GM12872 (cell line): ENCODE measurements around the gene SMARCC2.

Source experiments
- TF ChIP-seq, protein P1 (sequence below): IDR thresholded peaks from 3 replicates; pipeline ENCODE4 v1.5.1; 2011; ENCODE audit warnings: low read depth, mild to moderate bottlenecking, low read length, moderate library complexity; ENCODE audit not compliant: insufficient read depth

Gene SMARCC2

DNA sequence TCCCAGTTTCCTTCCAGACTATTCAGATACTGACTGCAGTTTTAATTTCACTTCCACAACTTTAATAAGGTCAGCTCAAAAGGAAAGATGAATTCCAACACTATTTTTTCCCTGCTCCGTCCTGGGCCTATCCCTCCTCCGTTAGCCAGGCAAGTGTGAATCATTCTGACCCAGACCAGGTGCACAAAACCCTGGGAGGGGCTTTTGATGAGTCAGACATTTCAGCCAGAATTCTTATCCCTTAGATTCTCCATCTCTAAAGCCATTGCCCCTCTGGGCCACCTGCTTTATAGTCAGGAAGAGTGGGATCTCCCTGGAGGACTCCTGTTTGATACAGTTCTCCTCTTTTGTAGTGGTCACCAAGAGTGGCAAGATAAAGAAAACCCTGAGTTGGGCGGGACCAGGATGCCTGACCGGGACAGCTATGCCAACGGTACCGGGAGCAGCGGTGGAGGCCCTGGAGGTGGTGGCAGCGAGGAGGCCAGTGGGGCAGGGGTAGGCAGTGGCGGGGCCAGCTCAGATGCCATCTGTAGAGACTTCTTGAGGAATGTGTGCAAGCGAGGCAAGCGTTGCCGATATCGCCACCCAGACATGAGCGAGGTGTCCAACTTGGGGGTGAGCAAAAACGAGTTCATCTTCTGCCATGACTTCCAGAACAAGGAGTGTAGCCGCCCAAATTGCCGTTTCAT, 69.0 kb downstream of the SMARCC2 start:
- TF ChIP-seq, protein P1, sequence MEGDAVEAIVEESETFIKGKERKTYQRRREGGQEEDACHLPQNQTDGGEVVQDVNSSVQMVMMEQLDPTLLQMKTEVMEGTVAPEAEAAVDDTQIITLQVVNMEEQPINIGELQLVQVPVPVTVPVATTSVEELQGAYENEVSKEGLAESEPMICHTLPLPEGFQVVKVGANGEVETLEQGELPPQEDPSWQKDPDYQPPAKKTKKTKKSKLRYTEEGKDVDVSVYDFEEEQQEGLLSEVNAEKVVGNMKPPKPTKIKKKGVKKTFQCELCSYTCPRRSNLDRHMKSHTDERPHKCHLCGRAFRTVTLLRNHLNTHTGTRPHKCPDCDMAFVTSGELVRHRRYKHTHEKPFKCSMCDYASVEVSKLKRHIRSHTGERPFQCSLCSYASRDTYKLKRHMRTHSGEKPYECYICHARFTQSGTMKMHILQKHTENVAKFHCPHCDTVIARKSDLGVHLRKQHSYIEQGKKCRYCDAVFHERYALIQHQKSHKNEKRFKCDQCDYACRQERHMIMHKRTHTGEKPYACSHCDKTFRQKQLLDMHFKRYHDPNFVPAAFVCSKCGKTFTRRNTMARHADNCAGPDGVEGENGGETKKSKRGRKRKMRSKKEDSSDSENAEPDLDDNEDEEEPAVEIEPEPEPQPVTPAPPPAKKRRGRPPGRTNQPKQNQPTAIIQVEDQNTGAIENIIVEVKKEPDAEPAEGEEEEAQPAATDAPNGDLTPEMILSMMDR: no peak

DNA sequence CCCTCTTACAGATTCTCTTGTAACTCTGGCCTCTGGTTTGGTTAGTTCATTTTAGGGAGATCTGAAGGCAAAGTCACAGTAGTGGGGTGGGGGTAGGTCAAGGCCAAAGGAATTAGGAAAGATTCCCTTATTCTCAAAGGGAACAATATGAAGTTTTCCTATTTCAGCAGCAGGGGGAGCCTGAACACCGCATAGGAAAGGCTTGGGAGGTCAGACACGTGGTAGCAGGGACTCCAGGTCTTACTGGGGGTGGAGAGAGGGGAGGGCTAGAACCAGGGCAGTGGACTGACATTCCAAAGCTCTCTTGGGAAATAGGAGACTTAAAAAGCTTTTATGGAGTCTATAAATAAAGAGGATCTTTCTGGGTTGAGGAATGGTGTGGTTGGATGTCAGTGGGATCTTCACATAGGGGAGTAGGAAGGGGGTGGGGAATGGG, 69.9 kb downstream of the SMARCC2 start:
- TF ChIP-seq, protein P1: peak; percentile 70

DNA sequence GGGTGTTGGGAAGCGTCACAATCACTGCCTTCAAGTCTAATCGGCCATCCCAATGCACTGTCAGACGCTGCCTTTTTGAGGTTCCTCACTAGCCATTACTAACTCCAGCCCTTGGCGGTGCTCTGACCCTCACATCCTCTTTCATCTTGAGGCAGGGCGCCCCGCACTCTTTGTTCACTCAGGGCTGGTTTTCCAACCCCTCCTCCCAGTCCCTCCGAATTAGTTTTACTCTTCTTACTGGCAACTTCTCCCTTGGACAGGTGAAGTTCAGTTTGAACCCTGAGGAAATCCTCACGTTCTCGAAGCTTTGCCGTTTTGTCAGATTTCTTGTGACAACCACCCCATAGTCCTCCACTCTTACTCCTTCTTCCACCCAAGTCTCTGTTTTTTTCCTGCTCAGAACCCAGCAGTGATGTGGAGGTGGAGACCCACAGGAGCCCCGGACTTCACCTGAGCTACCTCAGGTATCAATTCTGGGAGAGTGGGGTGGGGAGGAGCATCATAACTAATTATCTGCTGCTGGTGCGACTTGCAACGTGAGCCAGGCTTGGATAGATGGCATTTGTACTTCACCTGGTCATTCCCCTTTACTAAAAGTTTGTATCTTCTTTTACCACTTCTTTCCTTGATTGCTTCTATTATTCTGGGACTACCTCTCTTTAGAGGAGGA, 70.5 kb downstream of the SMARCC2 start:
- TF ChIP-seq, protein P1: no peak

DNA sequence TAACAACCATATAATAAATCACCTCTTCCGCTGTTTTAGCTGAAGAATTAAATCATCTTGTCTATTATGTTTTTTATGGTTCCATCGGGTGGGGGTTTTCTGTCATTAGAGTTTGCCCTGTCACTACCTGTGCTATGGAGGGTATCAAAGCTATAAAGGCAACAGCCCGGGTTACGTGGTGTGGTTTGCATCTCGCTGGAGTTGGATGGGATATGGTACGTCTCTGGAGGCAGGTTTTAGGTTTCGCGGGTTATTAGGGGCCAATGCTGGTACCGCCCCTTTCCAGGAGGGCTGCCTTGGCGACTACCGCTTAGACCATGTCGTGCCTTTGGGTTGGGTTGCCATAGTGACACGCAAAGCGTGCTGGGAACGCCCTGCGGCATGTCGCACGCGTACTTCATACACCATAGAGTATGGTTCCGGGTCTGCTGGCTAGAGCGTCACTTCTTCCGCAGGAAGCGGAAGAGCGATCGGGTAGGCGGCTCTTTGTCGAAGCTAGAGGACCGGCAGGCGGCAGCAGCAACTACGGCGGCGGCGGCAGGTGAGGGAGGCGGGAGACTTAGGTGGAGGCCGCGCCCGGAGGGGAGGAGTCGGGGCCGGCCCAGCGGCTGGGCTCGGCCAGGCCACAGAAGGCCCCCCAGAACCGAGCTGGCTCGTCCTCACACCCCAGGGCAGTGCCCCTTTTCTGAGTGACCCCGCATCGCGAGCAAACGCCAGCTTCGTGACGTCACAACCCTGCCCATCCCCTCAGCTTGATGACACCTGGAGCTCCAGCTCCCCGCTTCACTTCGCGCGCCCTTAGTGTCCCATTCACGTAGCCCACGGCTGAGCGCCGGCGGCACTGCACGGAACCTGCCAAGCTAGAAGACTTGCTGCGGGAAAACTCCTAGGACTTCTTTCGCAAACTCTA, 71.2 kb downstream of the SMARCC2 start, which contains the start of gene ZC3H10:
TSS of gene ZC3H10 (plus strand) at position 489 of the 910 bp plus-strand sequence. CDS start 2,297 bp downstream, outside the sequence.
- TF ChIP-seq, protein P1: peak; percentile 37; the same call in 1 of the 3 replicates

DNA sequence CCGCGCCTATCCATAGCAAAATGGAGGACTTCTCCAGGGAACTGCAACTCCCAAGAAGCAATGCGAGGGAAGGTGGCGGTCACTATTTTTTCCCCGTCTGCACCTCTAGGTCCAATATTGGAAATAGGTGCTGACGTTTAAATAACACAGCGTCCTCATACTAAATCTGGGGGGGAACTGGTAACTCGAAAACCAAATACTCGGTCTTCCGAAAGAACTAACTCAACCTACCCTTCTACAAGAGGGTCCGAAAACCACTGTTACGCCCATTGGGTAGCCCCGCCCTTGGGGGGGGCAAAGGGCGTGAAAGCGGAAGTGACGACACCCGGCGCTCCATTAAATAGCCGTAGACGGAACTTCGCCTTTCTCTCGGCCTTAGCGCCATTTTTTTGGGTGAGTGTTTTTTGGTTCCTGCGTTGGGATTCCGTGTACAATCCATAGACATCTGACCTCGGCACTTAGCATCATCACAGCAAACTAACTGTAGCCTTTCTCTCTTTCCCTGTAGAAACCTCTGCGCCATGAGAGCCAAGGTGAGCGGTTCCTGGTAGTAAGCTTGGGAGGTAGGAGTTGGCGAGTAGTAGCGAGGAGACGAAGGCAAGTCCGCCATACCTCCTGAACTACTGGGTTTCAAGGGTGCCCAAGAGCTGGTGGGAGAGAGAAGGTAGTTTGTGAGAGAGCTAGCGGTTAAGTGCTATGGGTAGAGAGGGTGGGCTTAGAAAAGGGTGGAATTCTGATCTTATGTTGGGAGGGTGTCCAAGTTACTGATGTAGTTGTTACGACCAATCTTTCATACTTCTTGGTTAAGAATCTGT, 72.8 kb downstream of the SMARCC2 start, which contains the start of gene RPL41:
TSS of gene RPL41 (plus strand) at position 367 of the 815 bp plus-strand sequence.
- TF ChIP-seq, protein P1: no peak

DNA sequence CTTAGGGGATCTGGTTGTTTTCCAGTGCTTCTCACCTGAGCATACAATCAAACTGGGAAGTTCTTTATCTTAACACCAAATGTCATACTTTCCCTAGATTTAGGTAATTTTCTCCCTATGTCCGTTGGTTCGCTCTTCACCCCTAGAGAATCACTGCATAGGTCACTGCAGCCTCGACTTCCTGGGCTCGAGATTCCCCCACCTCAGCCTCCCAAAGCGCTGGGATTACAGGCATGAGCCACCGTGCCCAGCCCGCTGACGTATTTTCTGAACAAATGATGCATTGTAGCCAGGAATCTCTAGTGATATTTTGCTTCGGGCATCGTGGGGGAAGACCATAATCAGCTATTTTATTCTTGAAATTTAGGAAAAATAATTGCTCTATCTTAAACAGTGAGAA, 74.0 kb downstream of the SMARCC2 start:
- TF ChIP-seq, protein P1: no peak
